KMS-11 (cell line): ENCODE data around the gene ARHGEF1.

ENCODE experiments used
- H2AFZ ChIP-seq: fragments of 200-600 bp; sonication (generic); 2 replicates; pipeline ENCODE4 v1.6.1; 2016; ENCODE audit warnings: antibody characterized with exemption, mixed run types, low read depth
- H3K27ac ChIP-seq: fragments of 200-600 bp; sonication (generic); 2 replicates; pipeline ENCODE4 v1.6.1; 2016; ENCODE audit warnings: mild to moderate bottlenecking, mixed run types
- H3K27me3 ChIP-seq: fragments of 200-600 bp; sonication (generic); 2 replicates; pipeline ENCODE4 v1.6.1; 2017; ENCODE audit warnings: mild to moderate bottlenecking, low read depth, mixed run types, moderate library complexity; ENCODE audit not compliant: insufficient read depth
- H3K36me3 ChIP-seq: fragments of 200-600 bp; sonication (generic); 2 replicates; pipeline ENCODE4 v1.6.1; 2017; ENCODE audit warnings: mild to moderate bottlenecking, mixed run types; ENCODE audit not compliant: insufficient read depth
- H3K4me1 ChIP-seq: fragments of 200-600 bp; sonication (generic); 2 replicates; pipeline ENCODE4 v1.6.1; 2016; ENCODE audit warnings: mild to moderate bottlenecking, low read depth, mixed run types; ENCODE audit not compliant: poor library complexity, severe bottlenecking
- H3K4me2 ChIP-seq: fragments of 200-600 bp; sonication (generic); 2 replicates; pipeline ENCODE4 v1.7.0; 2016; ENCODE audit warnings: mild to moderate bottlenecking, mixed run types
- H3K4me3 ChIP-seq: fragments of 200-600 bp; sonication (generic); IDR thresholded peaks from 2 replicates; pipeline ENCODE4 v1.6.1; 2017; ENCODE audit warnings: low read depth, low read length, mixed read lengths; ENCODE audit not compliant: insufficient read depth
- H3K79me2 ChIP-seq: fragments of 200-600 bp; sonication (generic); 2 replicates; pipeline ENCODE4 v1.6.1; 2016; ENCODE audit warnings: low read depth, mixed run types; ENCODE audit not compliant: insufficient read depth
- H3K9ac ChIP-seq: fragments of 200-600 bp; sonication (generic); 2 replicates; pipeline ENCODE4 v1.6.1; 2016; ENCODE audit warnings: mild to moderate bottlenecking, mixed run types
- H4K20me1 ChIP-seq: fragments of 200-600 bp; sonication (generic); 2 replicates; pipeline ENCODE4 v1.6.1; 2016; ENCODE audit warnings: mild to moderate bottlenecking, mixed run types; ENCODE audit not compliant: insufficient read depth
- TF ChIP-seq, protein P1 (sequence below): fragments of 200-600 bp; sonication (generic); conservative IDR thresholded peaks from 2 replicates; pipeline ENCODE4 v1.6.1; 2017; ENCODE audit warnings: low read depth, mild to moderate bottlenecking, antibody characterized with exemption, low read length, moderate library complexity, mixed read lengths

ARHGEF1 gene

GRCh38 chr19:41886761-41887710, 4.1 kb downstream of the ARHGEF1 start:
- Histone ChIP-seq H3K36me3 (no peaks in the 10 kb centered on the region), H3K9ac (no peak overlapping the region), H3K27me3 (peaks cover 3% of the 10 kb centered on the region; the same call in 1 of the 2 replicates), H3K79me2 (peaks cover 24% of the 10 kb centered on the region), H3K4me1 (peaks cover 39% of the 10 kb centered on the region), H3K27ac (no peak overlapping the region), H3K4me2 (peak overlapping the region; percentile 8; the same call in 1 of the 2 replicates), H3K4me3 (no peak overlapping the region), H2AFZ (no peak overlapping the region), H4K20me1 (0 out of 2 replicates have a peak, but pooled peaks cover 4% of the 10 kb centered on the region)
- TF ChIP-seq, protein P1, sequence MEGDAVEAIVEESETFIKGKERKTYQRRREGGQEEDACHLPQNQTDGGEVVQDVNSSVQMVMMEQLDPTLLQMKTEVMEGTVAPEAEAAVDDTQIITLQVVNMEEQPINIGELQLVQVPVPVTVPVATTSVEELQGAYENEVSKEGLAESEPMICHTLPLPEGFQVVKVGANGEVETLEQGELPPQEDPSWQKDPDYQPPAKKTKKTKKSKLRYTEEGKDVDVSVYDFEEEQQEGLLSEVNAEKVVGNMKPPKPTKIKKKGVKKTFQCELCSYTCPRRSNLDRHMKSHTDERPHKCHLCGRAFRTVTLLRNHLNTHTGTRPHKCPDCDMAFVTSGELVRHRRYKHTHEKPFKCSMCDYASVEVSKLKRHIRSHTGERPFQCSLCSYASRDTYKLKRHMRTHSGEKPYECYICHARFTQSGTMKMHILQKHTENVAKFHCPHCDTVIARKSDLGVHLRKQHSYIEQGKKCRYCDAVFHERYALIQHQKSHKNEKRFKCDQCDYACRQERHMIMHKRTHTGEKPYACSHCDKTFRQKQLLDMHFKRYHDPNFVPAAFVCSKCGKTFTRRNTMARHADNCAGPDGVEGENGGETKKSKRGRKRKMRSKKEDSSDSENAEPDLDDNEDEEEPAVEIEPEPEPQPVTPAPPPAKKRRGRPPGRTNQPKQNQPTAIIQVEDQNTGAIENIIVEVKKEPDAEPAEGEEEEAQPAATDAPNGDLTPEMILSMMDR: no peak

- H3K9ac ChIP-seq: no peak overlapping the region
- 0 out of 2 replicates have a peak, but pooled peaks cover 4% of the 10 kb centered on the region for H4K20me1 ChIP-seq
- TF ChIP-seq, protein P1: no peak
- peak overlapping the region; percentile 8; the same call in 1 of the 2 replicates for H3K4me2 ChIP-seq
- peaks cover 35% of the 10 kb centered on the region for H3K4me1 ChIP-seq
- no peak overlapping the region for H3K4me3 ChIP-seq
- H3K27ac ChIP-seq: no peak overlapping the region
- peaks cover 24% of the 10 kb centered on the region for H3K79me2 ChIP-seq
- no peaks in the 10 kb centered on the region for H3K36me3 ChIP-seq
- no peak overlapping the region for H2AFZ ChIP-seq
- no peaks in the 10 kb centered on the region for H3K27me3 ChIP-seq
Observed at GRCh38 chr19:41887711-41888382, 4.9 kb downstream of the ARHGEF1 start.

- H2AFZ ChIP-seq: no peak overlapping the region
- no peaks in the 10 kb centered on the region for H3K27me3 ChIP-seq
- H3K4me3 ChIP-seq: no peak overlapping the region
- H3K9ac ChIP-seq: no peak overlapping the region
- peaks cover 24% of the 10 kb centered on the region for H3K79me2 ChIP-seq
- 0 out of 2 replicates have a peak, but pooled peaks cover 4% of the 10 kb centered on the region for H4K20me1 ChIP-seq
- peaks cover 35% of the 10 kb centered on the region for H3K4me1 ChIP-seq
- H3K4me2 ChIP-seq: no peak overlapping the region
- H3K27ac ChIP-seq: no peak overlapping the region
- no peaks in the 10 kb centered on the region for H3K36me3 ChIP-seq
- TF ChIP-seq, protein P1: no peak
Observed at GRCh38 chr19:41888926-41889325, 5.9 kb downstream of the ARHGEF1 start.

- no peak overlapping the region for H3K27ac ChIP-seq
- no peaks in the 10 kb centered on the region for H3K36me3 ChIP-seq
- peaks cover 20% of the 10 kb centered on the region for H3K79me2 ChIP-seq
- no peak overlapping the region for H2AFZ ChIP-seq
- peaks cover 30% of the 10 kb centered on the region for H3K4me1 ChIP-seq
- no peak overlapping the region for H3K9ac ChIP-seq
- H3K4me3 ChIP-seq: no peak overlapping the region
- TF ChIP-seq, protein P1: no peak
- H4K20me1 ChIP-seq: 0 out of 2 replicates have a peak, but pooled peaks cover 4% of the 10 kb centered on the region
- no peak overlapping the region for H3K4me2 ChIP-seq
- no peaks in the 10 kb centered on the region for H3K27me3 ChIP-seq
Observed at GRCh38 chr19:41889896-41890295, 6.9 kb downstream of the ARHGEF1 start.
